Astrocyte of the spinal cord (primary cell): ENCODE measurements around the gene SMARCD1.

Experiments
- DNase-seq: peaks from one replicate; pipeline ENCODE4 v3.0.0; 2011; ENCODE audit warnings: low read depth, low spot score
- H3K4me3 ChIP-seq: 2 replicates; pipeline ENCODE4 v1.5.1; 2011; ENCODE audit warnings: low read depth, mild to moderate bottlenecking, low read length, moderate library complexity
- in situ Hi-C: cut with HindIII; loops from 2 replicates; pipeline ENCODE4 v1.10.0; 2017; ENCODE audit warnings: low sequenced_read_pairs
- TF ChIP-seq, protein P1 (sequence below): IDR thresholded peaks from 2 replicates; pipeline ENCODE4 v1.5.1; 2012; ENCODE audit warnings: low read depth, mild to moderate bottlenecking, low read length, inconsistent platforms

SMARCD1 gene

DNA sequence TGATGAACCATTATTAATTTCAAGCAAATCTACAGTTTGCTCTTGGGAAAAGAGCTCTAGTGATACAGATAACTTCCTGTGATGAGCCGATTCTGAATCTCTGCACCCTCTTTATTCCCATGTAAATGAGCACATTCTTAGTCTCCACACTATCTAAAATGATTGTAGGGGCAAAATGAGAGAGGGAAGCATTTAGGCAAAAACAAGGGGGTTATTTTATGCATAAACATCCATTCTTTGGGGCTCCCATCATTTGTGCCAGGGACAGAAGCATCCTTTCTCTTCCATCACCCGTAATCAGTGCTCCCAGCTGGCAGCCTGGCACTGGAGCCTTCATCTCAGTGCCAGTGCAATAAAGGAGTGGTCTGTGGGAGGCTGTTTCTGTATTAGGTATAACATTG is 17.0 kb downstream of the SMARCD1 start:
- in situ Hi-C loops: no loop called here
- TF ChIP-seq, protein P1, sequence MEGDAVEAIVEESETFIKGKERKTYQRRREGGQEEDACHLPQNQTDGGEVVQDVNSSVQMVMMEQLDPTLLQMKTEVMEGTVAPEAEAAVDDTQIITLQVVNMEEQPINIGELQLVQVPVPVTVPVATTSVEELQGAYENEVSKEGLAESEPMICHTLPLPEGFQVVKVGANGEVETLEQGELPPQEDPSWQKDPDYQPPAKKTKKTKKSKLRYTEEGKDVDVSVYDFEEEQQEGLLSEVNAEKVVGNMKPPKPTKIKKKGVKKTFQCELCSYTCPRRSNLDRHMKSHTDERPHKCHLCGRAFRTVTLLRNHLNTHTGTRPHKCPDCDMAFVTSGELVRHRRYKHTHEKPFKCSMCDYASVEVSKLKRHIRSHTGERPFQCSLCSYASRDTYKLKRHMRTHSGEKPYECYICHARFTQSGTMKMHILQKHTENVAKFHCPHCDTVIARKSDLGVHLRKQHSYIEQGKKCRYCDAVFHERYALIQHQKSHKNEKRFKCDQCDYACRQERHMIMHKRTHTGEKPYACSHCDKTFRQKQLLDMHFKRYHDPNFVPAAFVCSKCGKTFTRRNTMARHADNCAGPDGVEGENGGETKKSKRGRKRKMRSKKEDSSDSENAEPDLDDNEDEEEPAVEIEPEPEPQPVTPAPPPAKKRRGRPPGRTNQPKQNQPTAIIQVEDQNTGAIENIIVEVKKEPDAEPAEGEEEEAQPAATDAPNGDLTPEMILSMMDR: no peak
- no peak overlapping the region for H3K4me3 ChIP-seq
- no peak for DNase-seq

DNA sequence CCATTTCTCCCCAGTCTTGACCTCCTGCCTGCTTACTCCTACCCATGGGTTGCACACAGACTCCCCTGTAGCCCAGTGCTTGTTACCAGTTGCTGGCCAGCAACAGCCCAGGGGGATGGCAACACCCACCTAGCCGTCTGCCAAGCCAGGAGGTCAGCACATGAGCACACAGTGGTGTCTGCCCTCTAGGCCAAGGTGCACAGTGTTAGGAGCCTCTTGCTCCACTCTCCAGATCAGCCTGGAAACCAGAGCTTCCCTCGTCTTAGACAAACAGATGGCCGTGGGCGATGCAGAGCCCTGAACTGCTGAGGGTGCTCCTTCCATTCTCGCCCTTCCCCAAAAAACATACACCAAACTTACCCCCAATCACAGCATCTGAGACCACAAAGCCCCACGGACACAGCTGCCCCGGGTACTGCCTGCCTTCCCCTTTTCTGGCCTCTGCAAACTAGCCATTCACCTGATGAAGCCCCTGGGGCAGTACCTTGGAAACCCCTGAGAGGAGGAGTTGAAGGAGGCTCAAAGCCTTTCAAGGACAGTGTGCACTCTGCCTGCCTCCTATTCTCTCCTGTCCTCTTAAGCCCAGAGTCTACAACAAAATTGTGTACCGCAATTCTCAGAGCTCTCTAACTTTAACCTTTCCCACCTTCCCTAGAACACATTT is 17.6 kb downstream of the SMARCD1 start:
- in situ Hi-C loops: no loop called here
- TF ChIP-seq, protein P1: no peak
- DNase-seq: no peak
- H3K4me3 ChIP-seq: no peak overlapping the region

DNA sequence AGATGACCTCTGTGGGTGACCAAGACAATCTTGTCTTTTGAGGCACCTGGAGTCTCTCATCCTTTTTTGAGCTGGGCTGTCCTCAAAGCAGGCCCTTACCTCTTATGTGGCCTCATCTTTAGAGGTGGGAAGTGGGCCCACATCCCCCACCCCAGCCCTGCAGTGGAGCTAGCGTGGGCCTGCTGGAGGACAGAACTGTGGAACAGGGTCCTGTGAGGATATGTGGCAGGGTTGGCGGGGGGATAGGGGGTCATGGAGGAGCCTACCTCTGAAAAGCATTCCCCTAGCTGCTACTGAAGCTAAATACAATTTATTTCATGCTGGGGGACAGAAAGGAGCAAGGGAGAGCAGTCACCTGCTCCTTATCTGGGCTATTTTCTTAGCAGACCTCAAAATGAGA is 18.2 kb downstream of the SMARCD1 start:
- in situ Hi-C loops: no loop called here
- DNase-seq: no peak
- H3K4me3 ChIP-seq: no peak overlapping the region
- TF ChIP-seq, protein P1: no peak

DNA sequence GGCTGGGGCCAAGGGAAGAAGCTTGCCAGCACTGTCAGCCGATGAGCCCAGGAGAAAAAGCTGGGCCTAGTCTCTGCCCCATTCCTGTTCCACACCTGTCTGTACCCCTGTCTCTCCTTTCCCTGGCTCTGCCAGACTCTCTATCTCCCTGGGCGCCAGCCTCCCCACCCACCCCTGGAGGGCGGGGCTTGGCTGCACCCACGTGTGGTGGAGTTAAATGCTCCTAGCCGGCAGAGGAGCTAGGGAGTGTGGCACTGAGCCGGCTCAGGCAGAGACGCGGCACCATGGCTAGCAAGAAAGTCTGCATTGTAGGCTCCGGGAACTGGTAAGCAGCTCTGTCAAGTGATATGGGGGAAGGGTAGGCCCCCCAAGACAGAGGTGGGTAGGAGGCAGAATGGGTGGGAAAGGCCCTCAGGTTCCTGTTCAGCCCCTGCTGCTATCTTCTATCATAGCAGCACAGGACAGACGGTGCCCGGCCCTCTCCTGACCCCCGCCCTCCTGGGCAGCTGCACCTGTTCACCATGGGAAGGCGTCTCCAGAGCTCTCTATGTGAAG is 18.7 kb downstream of the SMARCD1 start, which contains the start of gene GPD1:
Gene GPD1 (plus strand): TSS at position 242 of the 555 bp plus-strand sequence. CDS start 43 bp downstream, at position 285.
- peak; percentile 35 for DNase-seq
- in situ Hi-C loops: no loop called here
- TF ChIP-seq, protein P1: no peak
- H3K4me3 ChIP-seq: no peak within 1 kb of the TSS

DNA sequence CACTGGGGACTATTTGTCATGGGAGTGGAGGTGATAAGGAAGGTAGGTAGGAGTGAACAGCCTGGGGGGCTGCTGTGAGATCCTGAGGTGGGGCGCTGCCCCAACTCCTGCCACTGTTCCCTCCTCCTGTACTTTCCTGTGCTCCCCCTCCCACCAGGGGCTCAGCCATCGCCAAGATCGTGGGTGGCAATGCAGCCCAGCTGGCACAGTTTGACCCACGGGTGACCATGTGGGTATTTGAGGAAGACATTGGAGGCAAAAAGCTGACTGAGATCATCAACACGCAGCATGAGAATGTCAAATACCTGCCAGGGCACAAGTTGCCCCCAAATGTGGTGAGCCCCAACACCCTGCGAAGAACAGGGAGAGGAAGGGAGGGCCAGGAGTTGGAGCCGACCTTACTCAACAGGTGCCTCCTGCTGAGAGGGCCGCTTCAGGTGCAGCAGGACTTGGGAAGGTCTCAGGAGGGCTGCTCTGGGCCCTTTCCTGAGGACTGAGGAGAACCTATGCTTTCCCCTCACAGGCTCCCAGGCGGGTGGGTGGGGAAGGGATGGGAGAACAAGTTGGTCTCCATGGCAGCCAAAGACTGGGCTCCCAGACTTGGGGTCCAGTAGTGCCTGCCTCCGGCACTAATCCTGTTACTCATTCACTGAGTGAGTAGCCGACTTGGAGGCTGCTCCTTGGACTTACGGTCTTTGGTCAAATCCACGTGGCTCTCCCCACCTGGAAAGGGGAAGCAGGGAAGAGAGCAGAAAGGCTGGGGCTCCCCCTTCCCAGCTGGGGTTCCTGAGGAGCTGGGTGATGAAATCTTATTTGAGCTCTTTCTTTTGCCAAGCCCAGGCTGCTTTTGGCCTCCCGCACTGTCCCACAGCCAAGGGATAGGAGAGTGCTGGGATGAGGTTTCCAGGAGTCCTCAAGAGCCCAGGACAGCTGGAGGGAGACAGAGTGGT is 19.6 kb downstream of the SMARCD1 start:
- DNase-seq: no peak
- in situ Hi-C loops: no loop called here
- no peak overlapping the region for H3K4me3 ChIP-seq
- TF ChIP-seq, protein P1: no peak

DNA sequence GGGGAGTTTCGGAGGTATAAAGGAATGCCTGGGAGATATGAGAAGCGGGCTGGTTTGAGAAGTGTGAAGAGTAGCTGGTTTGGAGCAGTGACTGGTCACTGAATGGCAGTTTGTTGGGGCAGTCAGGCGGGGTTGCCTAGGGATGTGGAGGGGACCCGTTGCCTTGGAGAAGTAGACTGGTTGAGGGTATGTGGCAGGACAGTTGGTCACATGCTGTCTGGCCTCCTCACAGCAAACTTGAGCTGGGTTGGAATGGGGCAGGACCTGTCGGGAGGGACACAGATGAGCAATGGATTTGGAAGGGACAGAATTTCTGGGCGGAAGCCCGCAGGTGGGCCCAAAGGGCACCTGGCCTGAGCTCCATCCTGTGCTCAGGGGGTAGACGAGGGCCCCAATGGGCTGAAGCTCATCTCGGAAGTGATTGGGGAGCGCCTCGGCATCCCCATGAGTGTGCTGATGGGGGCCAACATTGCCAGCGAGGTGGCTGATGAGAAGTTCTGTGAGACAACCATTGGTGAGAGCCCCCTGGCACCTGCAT is 20.8 kb downstream of the SMARCD1 start:
- in situ Hi-C loops: no loop called here
- TF ChIP-seq, protein P1: no peak
- H3K4me3 ChIP-seq: no peak overlapping the region
- no peak for DNase-seq
